ENCODE data around the gene TSPAN9. TPM values are rescaled to one million over a fixed set of nuclear protein-coding genes. Genes with fewer than 3 reads are reported as not detected.

Gene TSPAN9
- total RNA-seq, 1 donor from 2014 or later: 114 TPM

DNA sequence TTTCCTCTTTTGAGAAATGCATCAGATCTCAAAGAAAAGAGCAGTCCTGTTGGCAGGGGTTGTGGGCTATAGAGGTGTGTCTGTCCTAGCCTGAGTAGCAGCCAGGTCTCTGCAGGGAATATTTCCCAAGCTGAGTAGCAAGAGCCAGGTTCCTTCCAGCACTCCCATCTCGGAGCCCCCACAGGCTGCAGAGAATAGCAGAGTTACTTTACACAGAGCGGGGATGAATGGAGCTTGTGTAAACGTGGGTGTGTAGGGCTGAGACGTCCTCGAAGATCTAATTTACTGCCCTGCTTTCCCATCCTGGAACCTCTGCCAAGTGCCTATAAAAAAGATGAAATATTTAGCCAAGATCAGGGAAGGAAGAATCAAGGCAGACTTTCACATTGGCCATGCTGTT is 156.6 kb downstream of the TSPAN9 start:
- Mint-ChIP-seq H3K27me3 (ENCODE audit: unreplicated experiment) (no peaks in the 10 kb centered on the region), H3K36me3 (ENCODE audit: unreplicated experiment) (peaks cover 15% of the 10 kb centered on the region), H3K4me3 (ENCODE audit: unreplicated experiment) (no peak overlapping the region), H3K9me3 (ENCODE audit: unreplicated experiment) (no peaks in the 10 kb centered on the region), H3K4me1 (ENCODE audit: unreplicated experiment) (peaks cover 46% of the 10 kb centered on the region), H3K27ac (ENCODE audit: unreplicated experiment) (no peak overlapping the region)
- TF ChIP-seq, protein P1, sequence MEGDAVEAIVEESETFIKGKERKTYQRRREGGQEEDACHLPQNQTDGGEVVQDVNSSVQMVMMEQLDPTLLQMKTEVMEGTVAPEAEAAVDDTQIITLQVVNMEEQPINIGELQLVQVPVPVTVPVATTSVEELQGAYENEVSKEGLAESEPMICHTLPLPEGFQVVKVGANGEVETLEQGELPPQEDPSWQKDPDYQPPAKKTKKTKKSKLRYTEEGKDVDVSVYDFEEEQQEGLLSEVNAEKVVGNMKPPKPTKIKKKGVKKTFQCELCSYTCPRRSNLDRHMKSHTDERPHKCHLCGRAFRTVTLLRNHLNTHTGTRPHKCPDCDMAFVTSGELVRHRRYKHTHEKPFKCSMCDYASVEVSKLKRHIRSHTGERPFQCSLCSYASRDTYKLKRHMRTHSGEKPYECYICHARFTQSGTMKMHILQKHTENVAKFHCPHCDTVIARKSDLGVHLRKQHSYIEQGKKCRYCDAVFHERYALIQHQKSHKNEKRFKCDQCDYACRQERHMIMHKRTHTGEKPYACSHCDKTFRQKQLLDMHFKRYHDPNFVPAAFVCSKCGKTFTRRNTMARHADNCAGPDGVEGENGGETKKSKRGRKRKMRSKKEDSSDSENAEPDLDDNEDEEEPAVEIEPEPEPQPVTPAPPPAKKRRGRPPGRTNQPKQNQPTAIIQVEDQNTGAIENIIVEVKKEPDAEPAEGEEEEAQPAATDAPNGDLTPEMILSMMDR (IDR thresholded peaks at IDR 0.05): no peak
- no peak for DNase-seq (ENCODE audit: extremely low spot score, unreplicated experiment)

GRCh38 chr12:3236345-3237187 is 159.4 kb downstream of the TSPAN9 start:
- Mint-ChIP-seq H3K27ac (ENCODE audit: unreplicated experiment) (no peak overlapping the region), H3K27me3 (ENCODE audit: unreplicated experiment) (no peaks in the 10 kb centered on the region), H3K4me3 (ENCODE audit: unreplicated experiment) (no peak overlapping the region), H3K9me3 (ENCODE audit: unreplicated experiment) (no peaks in the 10 kb centered on the region), H3K4me1 (ENCODE audit: unreplicated experiment) (peaks cover 30% of the 10 kb centered on the region), H3K36me3 (ENCODE audit: unreplicated experiment) (peaks cover 9% of the 10 kb centered on the region)
- DNase-seq (ENCODE audit: extremely low spot score, unreplicated experiment): no peak
- TF ChIP-seq, protein P1 (IDR thresholded peaks at IDR 0.05): no peak

GRCh38 chr12:3238196-3238595 is 161.0 kb downstream of the TSPAN9 start:
- H3K27me3 Mint-ChIP-seq (ENCODE audit: unreplicated experiment): no peaks in the 10 kb centered on the region
- H3K9me3 Mint-ChIP-seq (ENCODE audit: unreplicated experiment): no peaks in the 10 kb centered on the region
- H3K4me3 Mint-ChIP-seq (ENCODE audit: unreplicated experiment): no peak overlapping the region
- TF ChIP-seq, protein P1 (IDR thresholded peaks at IDR 0.05): no peak
- H3K4me1 Mint-ChIP-seq (ENCODE audit: unreplicated experiment): peaks cover 30% of the 10 kb centered on the region
- H3K27ac Mint-ChIP-seq (ENCODE audit: unreplicated experiment): no peak overlapping the region
- no peak for DNase-seq (ENCODE audit: extremely low spot score, unreplicated experiment)
- H3K36me3 Mint-ChIP-seq (ENCODE audit: unreplicated experiment): peaks cover 9% of the 10 kb centered on the region

DNA sequence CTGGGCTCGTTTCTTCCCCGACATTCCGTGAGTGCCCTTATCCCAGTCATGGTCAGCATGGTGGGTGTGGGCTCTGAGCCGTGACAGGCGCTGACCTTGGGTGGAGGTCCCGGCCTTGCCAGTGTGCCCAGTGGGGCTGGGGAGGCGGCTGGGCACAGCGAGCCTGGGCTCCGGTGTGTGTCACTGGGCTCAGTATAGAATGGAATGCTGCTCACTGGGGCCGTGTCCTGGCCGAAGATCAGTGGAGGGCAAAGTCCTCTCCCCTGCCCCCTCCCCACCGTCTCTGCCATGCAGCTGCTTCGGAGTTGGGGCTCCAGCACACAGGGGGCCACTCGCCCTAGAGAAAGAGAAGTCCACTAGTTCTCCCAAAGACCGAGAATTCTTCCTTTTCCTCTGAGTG is 164.4 kb downstream of the TSPAN9 start:
- Mint-ChIP-seq H3K9me3 (ENCODE audit: unreplicated experiment) (no peaks in the 10 kb centered on the region), H3K36me3 (ENCODE audit: unreplicated experiment) (peaks cover 14% of the 10 kb centered on the region), H3K4me3 (ENCODE audit: unreplicated experiment) (no peak overlapping the region), H3K27me3 (ENCODE audit: unreplicated experiment) (no peaks in the 10 kb centered on the region), H3K27ac (ENCODE audit: unreplicated experiment) (no peak overlapping the region), H3K4me1 (ENCODE audit: unreplicated experiment) (peaks cover 17% of the 10 kb centered on the region)
- DNase-seq (ENCODE audit: extremely low spot score, unreplicated experiment): no peak
- TF ChIP-seq, protein P1 (IDR thresholded peaks at IDR 0.05): no peak

DNA sequence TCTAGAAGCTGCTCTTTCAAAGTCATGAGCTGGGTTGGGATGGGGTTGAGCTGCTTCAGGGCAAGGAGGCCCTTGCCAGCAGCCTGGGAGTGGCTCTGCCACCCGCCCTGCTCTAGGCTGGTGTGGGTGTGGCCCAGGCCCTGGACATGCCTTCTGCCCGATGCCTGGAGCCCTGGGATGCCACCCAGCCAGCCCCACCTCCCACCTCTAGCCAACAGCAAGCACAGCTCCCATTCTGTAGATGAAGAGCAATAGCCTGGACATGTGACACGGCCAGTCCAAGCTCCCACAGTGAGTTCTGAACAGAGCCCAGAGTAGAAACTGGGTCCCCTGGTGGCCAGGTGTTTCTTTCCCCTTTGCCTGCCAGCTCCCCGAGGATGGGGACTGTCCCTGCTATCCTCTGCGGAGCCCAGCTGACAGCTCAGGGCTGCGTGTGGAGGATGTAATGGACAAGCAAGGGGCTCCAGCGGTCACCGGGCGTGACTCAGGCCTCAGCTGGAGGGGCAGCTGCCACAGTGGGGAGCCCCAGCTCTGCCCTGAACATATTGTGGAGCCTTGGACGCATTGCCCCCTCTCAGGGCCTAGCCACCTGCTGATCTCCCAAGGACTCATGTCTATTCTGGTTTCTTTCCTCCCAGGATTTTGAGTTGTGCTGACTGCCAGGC is 165.2 kb downstream of the TSPAN9 start:
- Mint-ChIP-seq H3K36me3 (ENCODE audit: unreplicated experiment) (peaks cover 14% of the 10 kb centered on the region), H3K4me1 (ENCODE audit: unreplicated experiment) (peaks cover 12% of the 10 kb centered on the region), H3K27ac (ENCODE audit: unreplicated experiment) (no peak overlapping the region), H3K9me3 (ENCODE audit: unreplicated experiment) (no peaks in the 10 kb centered on the region), H3K27me3 (ENCODE audit: unreplicated experiment) (no peaks in the 10 kb centered on the region), H3K4me3 (ENCODE audit: unreplicated experiment) (no peak overlapping the region)
- TF ChIP-seq, protein P1 (IDR thresholded peaks at IDR 0.05): no peak
- no peak for DNase-seq (ENCODE audit: extremely low spot score, unreplicated experiment)
